ENCODE results near the gene SF3A2. TPM values are rescaled to one million over a fixed set of nuclear protein-coding genes. Genes with fewer than 3 reads are reported as not detected.

The SF3A2 gene
- total RNA-seq, 6 experiments from 2014 or later: 48.7 to 60.6 (median 54.8) TPM

- Mint-ChIP-seq H3K4me1 (ENCODE audit: low read depth) (peaks cover 53% of the 10 kb centered on the region), H3K4me3 (peak overlapping the region; percentile 89), H3K27me3 (ENCODE audit: insufficient read depth) (peaks cover 3% of the 10 kb centered on the region; the same call in 1 of the 2 replicates), H3K9me3 (peaks cover 15% of the 10 kb centered on the region), H3K36me3 (ENCODE audit: low read depth) (peaks cover 20% of the 10 kb centered on the region), H3K27ac (peak overlapping the region; percentile 77)
- TF ChIP-seq CTCF (IDR thresholded peaks at IDR 0.05): no peak
- DNase-seq: no peak
Measured at GRCh38 chr19:2240881-2241760, 4.5 kb downstream of the SF3A2 start.

GRCh38 chr19:2242092-2242537, 5.5 kb downstream of the SF3A2 start:
- TF ChIP-seq CTCF (IDR thresholded peaks at IDR 0.05): no peak
- peaks cover 53% of the 10 kb centered on the region for H3K4me1 Mint-ChIP-seq (ENCODE audit: low read depth)
- H3K4me3 Mint-ChIP-seq: no peak overlapping the region
- H3K27me3 Mint-ChIP-seq (ENCODE audit: insufficient read depth): no peaks in the 10 kb centered on the region
- peaks cover 16% of the 10 kb centered on the region for H3K36me3 Mint-ChIP-seq (ENCODE audit: low read depth)
- DNase-seq: no peak
- H3K9me3 Mint-ChIP-seq: peaks cover 5% of the 10 kb centered on the region
- H3K27ac Mint-ChIP-seq: peak overlapping the region; percentile 46

GRCh38 chr19:2242816-2243215, 6.2 kb downstream of the SF3A2 start:
- TF ChIP-seq CTCF (IDR thresholded peaks at IDR 0.05): no peak
- H3K9me3 Mint-ChIP-seq: no peaks in the 10 kb centered on the region
- peaks cover 10% of the 10 kb centered on the region for H3K36me3 Mint-ChIP-seq (ENCODE audit: low read depth)
- H3K4me1 Mint-ChIP-seq (ENCODE audit: low read depth): peaks cover 49% of the 10 kb centered on the region
- no peak overlapping the region for H3K27ac Mint-ChIP-seq
- no peaks in the 10 kb centered on the region for H3K27me3 Mint-ChIP-seq (ENCODE audit: insufficient read depth)
- DNase-seq: no peak
- H3K4me3 Mint-ChIP-seq: no peak overlapping the region

- no peak overlapping the region for H3K27ac Mint-ChIP-seq
- no peak overlapping the region for H3K4me3 Mint-ChIP-seq
- no peak for DNase-seq
- peaks cover 42% of the 10 kb centered on the region for H3K4me1 Mint-ChIP-seq (ENCODE audit: low read depth)
- H3K36me3 Mint-ChIP-seq (ENCODE audit: low read depth): peaks cover 3% of the 10 kb centered on the region
- H3K9me3 Mint-ChIP-seq: no peaks in the 10 kb centered on the region
- H3K27me3 Mint-ChIP-seq (ENCODE audit: insufficient read depth): no peaks in the 10 kb centered on the region
- TF ChIP-seq CTCF (IDR thresholded peaks at IDR 0.05): no peak
Measured at GRCh38 chr19:2243274-2244124, 6.9 kb downstream of the SF3A2 start.

- H3K27me3 Mint-ChIP-seq (ENCODE audit: insufficient read depth): no peaks in the 10 kb centered on the region
- H3K9me3 Mint-ChIP-seq: no peaks in the 10 kb centered on the region
- no peak overlapping the region for H3K4me3 Mint-ChIP-seq
- TF ChIP-seq CTCF (IDR thresholded peaks at IDR 0.05): no peak
- no peak for DNase-seq
- peaks cover 36% of the 10 kb centered on the region for H3K4me1 Mint-ChIP-seq (ENCODE audit: low read depth)
- no peak overlapping the region for H3K27ac Mint-ChIP-seq
- no peaks in the 10 kb centered on the region for H3K36me3 Mint-ChIP-seq (ENCODE audit: low read depth)
Measured at GRCh38 chr19:2244125-2244411, 7.4 kb downstream of the SF3A2 start.
